Measurements from ENCODE around the gene AFF3.

GRCh38 chr2:99573634-99574251 lies 568.6 kb downstream of the AFF3 start:
- TF ChIP-seq ZNF777 (CRISPR knock-in tag; IDR thresholded peaks at IDR 0.05) (no peak), FOXC1 (CRISPR knock-in tag; IDR thresholded peaks at IDR 0.05; ENCODE audit: borderline replicate concordance) (no peak), NCOA5 (CRISPR knock-in tag; IDR thresholded peaks at IDR 0.05) (no peak), FOXK2 (IDR thresholded peaks at IDR 0.05) (no peak), CTCF (CRISPR knock-in tag; IDR thresholded peaks at IDR 0.05) (no peak), ZNF3 (CRISPR knock-in tag; IDR thresholded peaks at IDR 0.05) (no peak), RCOR2 (CRISPR knock-in tag; IDR thresholded peaks at IDR 0.05) (no peak), ARNTL (CRISPR knock-in tag; IDR thresholded peaks at IDR 0.05) (no peak)
- TF ChIP-seq, protein P1, sequence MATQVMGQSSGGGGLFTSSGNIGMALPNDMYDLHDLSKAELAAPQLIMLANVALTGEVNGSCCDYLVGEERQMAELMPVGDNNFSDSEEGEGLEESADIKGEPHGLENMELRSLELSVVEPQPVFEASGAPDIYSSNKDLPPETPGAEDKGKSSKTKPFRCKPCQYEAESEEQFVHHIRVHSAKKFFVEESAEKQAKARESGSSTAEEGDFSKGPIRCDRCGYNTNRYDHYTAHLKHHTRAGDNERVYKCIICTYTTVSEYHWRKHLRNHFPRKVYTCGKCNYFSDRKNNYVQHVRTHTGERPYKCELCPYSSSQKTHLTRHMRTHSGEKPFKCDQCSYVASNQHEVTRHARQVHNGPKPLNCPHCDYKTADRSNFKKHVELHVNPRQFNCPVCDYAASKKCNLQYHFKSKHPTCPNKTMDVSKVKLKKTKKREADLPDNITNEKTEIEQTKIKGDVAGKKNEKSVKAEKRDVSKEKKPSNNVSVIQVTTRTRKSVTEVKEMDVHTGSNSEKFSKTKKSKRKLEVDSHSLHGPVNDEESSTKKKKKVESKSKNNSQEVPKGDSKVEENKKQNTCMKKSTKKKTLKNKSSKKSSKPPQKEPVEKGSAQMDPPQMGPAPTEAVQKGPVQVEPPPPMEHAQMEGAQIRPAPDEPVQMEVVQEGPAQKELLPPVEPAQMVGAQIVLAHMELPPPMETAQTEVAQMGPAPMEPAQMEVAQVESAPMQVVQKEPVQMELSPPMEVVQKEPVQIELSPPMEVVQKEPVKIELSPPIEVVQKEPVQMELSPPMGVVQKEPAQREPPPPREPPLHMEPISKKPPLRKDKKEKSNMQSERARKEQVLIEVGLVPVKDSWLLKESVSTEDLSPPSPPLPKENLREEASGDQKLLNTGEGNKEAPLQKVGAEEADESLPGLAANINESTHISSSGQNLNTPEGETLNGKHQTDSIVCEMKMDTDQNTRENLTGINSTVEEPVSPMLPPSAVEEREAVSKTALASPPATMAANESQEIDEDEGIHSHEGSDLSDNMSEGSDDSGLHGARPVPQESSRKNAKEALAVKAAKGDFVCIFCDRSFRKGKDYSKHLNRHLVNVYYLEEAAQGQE (IDR thresholded peaks at IDR 0.05; ENCODE audit: borderline replicate concordance in 1 of 2, low read depth in 1 of 2, low read length in 2 of 2), result no peak
- TF ChIP-seq, protein P2, sequence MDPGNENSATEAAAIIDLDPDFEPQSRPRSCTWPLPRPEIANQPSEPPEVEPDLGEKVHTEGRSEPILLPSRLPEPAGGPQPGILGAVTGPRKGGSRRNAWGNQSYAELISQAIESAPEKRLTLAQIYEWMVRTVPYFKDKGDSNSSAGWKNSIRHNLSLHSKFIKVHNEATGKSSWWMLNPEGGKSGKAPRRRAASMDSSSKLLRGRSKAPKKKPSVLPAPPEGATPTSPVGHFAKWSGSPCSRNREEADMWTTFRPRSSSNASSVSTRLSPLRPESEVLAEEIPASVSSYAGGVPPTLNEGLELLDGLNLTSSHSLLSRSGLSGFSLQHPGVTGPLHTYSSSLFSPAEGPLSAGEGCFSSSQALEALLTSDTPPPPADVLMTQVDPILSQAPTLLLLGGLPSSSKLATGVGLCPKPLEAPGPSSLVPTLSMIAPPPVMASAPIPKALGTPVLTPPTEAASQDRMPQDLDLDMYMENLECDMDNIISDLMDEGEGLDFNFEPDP (CRISPR knock-in tag; conservative IDR thresholded peaks at IDR 0.05), result no peak
- TF ChIP-seq, protein P3, sequence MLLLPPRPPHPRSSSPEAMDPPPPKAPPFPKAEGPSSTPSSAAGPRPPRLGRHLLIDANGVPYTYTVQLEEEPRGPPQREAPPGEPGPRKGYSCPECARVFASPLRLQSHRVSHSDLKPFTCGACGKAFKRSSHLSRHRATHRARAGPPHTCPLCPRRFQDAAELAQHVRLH (CRISPR knock-in tag; IDR thresholded peaks at IDR 0.05; ENCODE audit: borderline replicate concordance, low read depth), result no peak

Data from HepG2 (cell line).